T-cell (primary cell): ENCODE measurements around the gene C2orf74. TPM values are rescaled to one million over a fixed set of nuclear protein-coding genes. Genes with fewer than 3 reads are reported as not detected.
"Not testable (repeated sequence)": the region's sequence is repeated elsewhere in the genome, so short reads cannot be mapped to it uniquely, and the experiment has no call there.

Source experiments
- ATAC-seq, 4 experiments: fragments of 200-7000 bp in 3 of 4; fragments of 150-1000 bp in 1 of 4; cut with Tn5 transposase; replicated peaks in 1 of 4; 1 replicate in 3 of 4; 2 replicates in 1 of 4; pipeline ENCODE4 v1.10.0; 2021; ENCODE audit warnings: moderate library complexity in 3 of 4, mild to moderate bottlenecking in 2 of 4, moderate number of reproducible peaks in 1 of 4
- CTCF ChIA-PET, 2 donors: fragments of 300-600 bp; sonication (Branson Sonifier 250); formaldehyde crosslinking; loops; one replicate each; lab custom pipeline; 2022; ENCODE audit warnings: antibody characterized with exemption in 2 of 2; lab: Charles Lee
- POLR2A ChIA-PET, 2 donors: fragments of 300-600 bp; sonication (Branson Sonifier 250); formaldehyde crosslinking; loops; one replicate each; lab custom pipeline; 2022; ENCODE audit warnings: antibody characterized with exemption in 2 of 2; lab: Charles Lee
- DNase-seq, 35 experiments: peaks; one replicate each; pipeline versions ENCODE4 v3.0.0 to v3.0.0-alpha.2; 2013 to 2023
- H3K27ac ChIP-seq: one replicate; pipeline ENCODE4 v1.5.1; 2013; ENCODE audit warnings: low read length
- H3K27me3 ChIP-seq, 2 experiments: replicated peaks in 1 of 2; 1 replicate in 1 of 2; 2 replicates in 1 of 2; pipeline versions ENCODE4 v1.6.1 to v1.7.0; 2013; ENCODE audit warnings: low read length in 1 of 2, mixed read lengths in 1 of 2; ENCODE audit not compliant: control insufficient read depth in 2 of 2, insufficient read depth in 2 of 2; ENCODE audit errors: extremely low read depth in 1 of 2
- H3K36me3 ChIP-seq, 2 donors: 1 replicate in 1 of 2; 2 replicates in 1 of 2; pipeline versions ENCODE4 v1.6.1 to v1.7.0; 2013; ENCODE audit warnings: low read length in 1 of 2; ENCODE audit not compliant: control insufficient read depth in 2 of 2, insufficient read depth in 1 of 2; ENCODE audit errors: extremely low read depth in 1 of 2
- H3K4me1 ChIP-seq, 2 experiments: 1 replicate in 1 of 2; 2 replicates in 1 of 2; pipeline versions ENCODE4 v1.6.1 to v1.7.0; 2013; ENCODE audit warnings: low read length in 2 of 2, mixed read lengths in 1 of 2; ENCODE audit not compliant: insufficient read depth in 2 of 2, control insufficient read depth in 1 of 2; ENCODE audit errors: extremely low read depth in 1 of 2
- H3K4me3 ChIP-seq, 2 donors: 1 replicate in 1 of 2; 2 replicates in 1 of 2; pipeline versions ENCODE4 v1.5.1 to v1.7.0; 2013; ENCODE audit warnings: mild to moderate bottlenecking in 2 of 2, low read length in 1 of 2, moderate library complexity in 1 of 2; ENCODE audit not compliant: control insufficient read depth in 1 of 2; ENCODE audit errors: extremely low read depth in 1 of 2
- H3K9me3 ChIP-seq: 2 replicates; pipeline ENCODE4 v1.7.0; 2013
- H3K27ac Mint-ChIP-seq, 2 donors: one replicate each; pipeline ENCODE4 v1.8.0; 2020 to 2021; ENCODE audit warnings: mild to moderate bottlenecking in 2 of 2, mixed read lengths in 2 of 2
- H3K27me3 Mint-ChIP-seq, 2 donors: one replicate each; pipeline ENCODE4 v1.8.0; 2021 to 2022; ENCODE audit warnings: mixed read lengths in 2 of 2
- H3K36me3 Mint-ChIP-seq: one replicate; pipeline ENCODE4 v1.8.0; 2021; ENCODE audit warnings: mixed read lengths
- H3K4me1 Mint-ChIP-seq, 3 donors: one replicate each; pipeline ENCODE4 v1.8.0; 2020 to 2022; ENCODE audit warnings: mixed read lengths in 3 of 3, mild to moderate bottlenecking in 1 of 3
- H3K4me3 Mint-ChIP-seq, 3 donors: one replicate each; pipeline ENCODE4 v1.8.0; 2020 to 2022; ENCODE audit warnings: mild to moderate bottlenecking in 3 of 3, mixed read lengths in 3 of 3, moderate library complexity in 3 of 3
- H3K9me3 Mint-ChIP-seq, 3 donors: one replicate each; pipeline ENCODE4 v1.8.0; 2020 to 2022; ENCODE audit warnings: mixed read lengths in 3 of 3
- WGBS: methylation state at CpG from one replicate; pipeline ENCODE4 v1.1.5; 2013; ENCODE audit warnings: missing lambda C conversion rate; ENCODE audit not compliant: insufficient coverage; 5-methylcytosine and 5-hydroxymethylcytosine counted together
- total RNA-seq, 35 experiments: library from RNA in 6 of 35; stranded (reverse) in 6 of 35; fragments of 120-200 nt in 1 of 35; gene quantifications; one replicate each; pipeline versions ENCODE4 v1.2.1 to v1.2.4 and lab custom pipeline; 2013 to 2026

Gene C2orf74
- total RNA-seq, 5 donors from 2014 or later (not counting 1 experiment from before 2014, with no cell fraction given) = 5.2 to 18.8 (median 12.0) TPM

DNA sequence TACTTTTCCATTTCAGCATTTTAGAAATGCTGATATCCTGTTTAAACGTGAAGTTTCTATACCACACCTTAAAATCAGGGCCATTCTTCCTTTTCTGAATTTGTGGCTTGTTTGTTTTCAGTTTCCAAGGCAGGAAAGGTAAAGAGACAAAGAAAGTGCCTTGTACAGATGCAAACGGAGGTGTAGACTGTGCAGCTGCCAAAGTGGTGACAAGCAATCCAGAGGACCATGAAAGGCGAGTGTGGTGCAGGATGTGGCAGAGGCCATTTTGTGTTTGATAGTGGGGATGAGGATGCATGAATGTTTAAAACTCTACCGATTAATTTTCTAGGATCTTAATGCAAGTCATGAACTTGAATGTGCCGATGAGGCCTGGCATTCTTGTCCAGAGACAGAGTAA, 733 bp downstream of the C2orf74 start:
- Histone ChIP-seq H3K27me3 (no peaks in the 10 kb centered on the region), H3K9me3 (no peaks in the 10 kb centered on the region), H3K27ac (no peak overlapping the region), H3K4me1 (peaks cover 0 to 3% of the 10 kb centered on the region in 2 experiments), H3K4me3 (no peak overlapping the region), H3K36me3 (peaks cover 10 to 26% of the 10 kb centered on the region in 2 donors)
- WGBS = 89% methylated on average over 4 of the region's 5 CpGs
- Mint-ChIP-seq H3K36me3 (peaks cover 61% of the 10 kb centered on the region), H3K27me3 (no peaks in the 10 kb centered on the region), H3K27ac (no peak overlapping the region), H3K4me1 (peaks cover 0 to 15% (median 6%) of the 10 kb centered on the region in 3 donors), H3K4me3 (no peak overlapping the region), H3K9me3 (peaks cover 0 to 9% (median 8%) of the 10 kb centered on the region in 3 donors)
- POLR2A ChIA-PET = no interaction called here
- CTCF ChIA-PET = no interaction called here
- ATAC-seq = no peak
- no peak for DNase-seq

DNA sequence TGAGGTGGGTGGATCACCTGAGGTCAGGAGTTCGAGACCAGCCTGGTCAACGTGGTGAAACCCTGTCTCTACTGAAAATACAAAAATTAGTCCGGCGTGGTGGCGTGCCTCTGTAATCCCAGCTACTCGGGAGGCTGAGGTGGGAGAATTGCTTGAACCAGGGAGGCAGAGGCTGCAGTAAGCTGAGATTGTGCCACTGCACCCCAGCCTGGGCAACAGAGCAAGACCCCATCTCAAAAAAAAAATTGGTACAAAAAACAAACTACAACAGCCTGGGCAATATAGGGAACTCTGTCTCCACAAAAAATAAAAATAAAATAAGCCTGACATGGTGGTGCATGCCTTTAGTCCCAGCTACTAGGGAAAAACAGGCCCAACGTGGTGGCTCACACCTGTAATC, 3.1 kb downstream of the C2orf74 start:
- H3K4me3 Mint-ChIP-seq, DNase-seq, H3K4me1 Mint-ChIP-seq, ATAC-seq, H3K4me3 ChIP-seq, CTCF ChIA-PET, H3K27ac Mint-ChIP-seq, H3K4me1 ChIP-seq, H3K27me3 ChIP-seq, H3K9me3 Mint-ChIP-seq, H3K27me3 Mint-ChIP-seq, H3K9me3 ChIP-seq, H3K27ac ChIP-seq: not testable (repeated sequence)
- H3K36me3 Mint-ChIP-seq = peaks cover 46% of the 10 kb centered on the region
- WGBS = 100% methylated on average over 3 of the region's 7 CpGs
- peaks cover 7 to 22% of the 10 kb centered on the region in 2 donors for H3K36me3 ChIP-seq
- POLR2A ChIA-PET = interaction anchor here in 1 of 2 donors (0.6 kb wide), 1 partner anchor 386 kb away, joined by 3 read pairs; no protein-coding TSS in a partner anchor

DNA sequence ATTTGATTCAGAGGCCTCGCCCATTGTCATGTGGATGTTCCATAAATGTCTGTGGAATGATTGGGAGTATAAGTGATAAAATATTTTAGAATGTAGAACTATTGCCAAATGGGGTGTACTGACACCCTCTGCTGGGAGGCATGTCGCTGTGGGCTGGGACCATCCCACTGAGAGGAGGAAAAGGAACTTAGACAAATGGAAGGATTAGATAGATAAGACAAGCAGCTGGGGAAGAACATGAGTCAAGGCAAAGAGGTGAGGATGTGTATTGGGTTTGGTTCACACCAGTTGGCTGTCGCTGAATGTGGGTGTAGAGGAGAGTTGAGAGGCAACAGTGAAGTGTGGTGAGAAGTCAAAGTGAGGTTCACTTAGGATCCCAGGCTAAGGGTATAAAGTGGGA, 4.0 kb downstream of the C2orf74 start:
- Mint-ChIP-seq H3K36me3 (peaks cover 42% of the 10 kb centered on the region), H3K9me3 (no peaks in the 10 kb centered on the region), H3K4me3 (no peak overlapping the region), H3K27me3 (no peaks in the 10 kb centered on the region), H3K27ac (no peak overlapping the region), H3K4me1 (peaks cover 0 to 10% (median 6%) of the 10 kb centered on the region in 3 donors)
- DNase-seq = no peak
- H3K27me3 ChIP-seq = no peaks in the 10 kb centered on the region
- no peaks in the 10 kb centered on the region for H3K9me3 ChIP-seq
- no peak for ATAC-seq
- no peak overlapping the region for H3K27ac ChIP-seq
- peaks cover 0 to 3% of the 10 kb centered on the region in 2 experiments for H3K4me1 ChIP-seq
- peaks cover 7 to 22% of the 10 kb centered on the region in 2 donors for H3K36me3 ChIP-seq
- H3K4me3 ChIP-seq = no peak overlapping the region
- ChIA-PET CTCF (no interaction called here), POLR2A (no interaction called here)
- WGBS = 100% methylated on average over 3 of the region's 3 CpGs

DNA sequence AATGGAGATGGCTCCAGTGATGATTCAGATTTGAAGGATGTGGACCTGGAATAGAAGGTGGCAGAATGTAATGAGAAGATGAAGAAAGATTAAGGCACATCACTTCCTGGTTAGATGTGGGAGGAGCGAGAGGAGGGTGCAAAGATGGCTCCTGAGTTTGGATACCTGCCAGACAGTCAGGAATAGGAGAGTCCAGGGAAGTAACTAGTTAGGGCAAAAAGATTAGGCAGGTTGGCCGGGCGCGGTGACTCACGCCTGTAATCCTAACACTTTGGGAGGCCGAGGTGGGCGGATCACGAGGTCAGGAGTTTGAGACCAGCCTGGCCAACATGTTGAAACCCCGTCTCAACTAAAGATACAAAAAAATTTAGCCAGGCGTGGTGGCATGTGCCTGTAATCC, 5.6 kb downstream of the C2orf74 start:
- 97% methylated on average over 8 of the region's 10 CpGs for WGBS
- Histone ChIP-seq H3K27me3 (no peaks in the 10 kb centered on the region), H3K36me3 (peaks cover 7 to 22% of the 10 kb centered on the region in 2 donors), H3K4me3 (no peak overlapping the region), H3K4me1 (no peaks in the 10 kb centered on the region), H3K9me3 (no peaks in the 10 kb centered on the region), H3K27ac (no peak overlapping the region)
- no peak for ATAC-seq
- DNase-seq = no peak
- Mint-ChIP-seq H3K4me3 (no peak overlapping the region), H3K36me3 (peaks cover 33% of the 10 kb centered on the region), H3K9me3 (no peaks in the 10 kb centered on the region), H3K27me3 (no peaks in the 10 kb centered on the region), H3K4me1 (no peaks in the 10 kb centered on the region), H3K27ac (no peak overlapping the region)
- POLR2A ChIA-PET = interaction anchor here (0.6 kb wide), 2 partner anchors 133 to 1033 kb away, joined by 3 to 5 read pairs; no protein-coding TSS in a partner anchor
- CTCF ChIA-PET = interaction anchor here (0.7 to 0.8 kb wide), 3 partner anchors 286 to 1385 kb away, joined by 3 to 5 read pairs (median 3); partner anchors contain the start of gene REL (in 1 of the 2)

DNA sequence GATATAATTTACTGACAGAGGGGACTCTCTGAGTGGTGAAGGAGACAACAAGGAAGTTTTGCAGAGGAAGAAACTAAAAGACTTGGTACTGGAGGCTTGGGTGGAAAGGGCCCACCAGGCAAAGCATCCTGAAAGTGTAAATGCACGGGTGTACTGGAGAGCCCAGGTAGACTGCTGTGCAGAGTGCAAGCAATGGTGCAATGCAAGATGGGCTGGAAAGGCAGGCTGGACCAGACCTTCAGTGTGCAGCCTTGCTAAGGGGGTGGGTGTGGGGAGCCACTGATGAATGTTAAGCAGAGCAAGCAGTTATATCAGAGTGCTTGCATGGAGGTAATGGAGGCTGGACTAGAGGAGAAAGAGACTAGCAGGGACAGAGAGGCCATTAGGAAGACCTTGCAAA, 10.7 kb downstream of the C2orf74 start:
- Mint-ChIP-seq H3K36me3 (no peaks in the 10 kb centered on the region), H3K27ac (no peak overlapping the region), H3K4me3 (no peak overlapping the region), H3K4me1 (peaks cover 9 to 16% (median 9%) of the 10 kb centered on the region in 3 donors), H3K27me3 (no peaks in the 10 kb centered on the region), H3K9me3 (no peaks in the 10 kb centered on the region)
- POLR2A ChIA-PET = no interaction called here
- H3K36me3 ChIP-seq = no peaks in the 10 kb centered on the region
- no peak overlapping the region for H3K27ac ChIP-seq
- no peaks in the 10 kb centered on the region for H3K9me3 ChIP-seq
- no peaks in the 10 kb centered on the region for H3K27me3 ChIP-seq
- no peak for ATAC-seq
- H3K4me3 ChIP-seq = no peak overlapping the region
- DNase-seq = no peak
- CTCF ChIA-PET = interaction anchor here in 1 of 2 donors (0.6 kb wide), 1 partner anchor 110 kb away, joined by 3 read pairs; no protein-coding TSS in a partner anchor
- peaks cover 5 to 8% of the 10 kb centered on the region in 2 experiments for H3K4me1 ChIP-seq
- WGBS = 36% methylated on average over 1 of the region's 1 CpG

DNA sequence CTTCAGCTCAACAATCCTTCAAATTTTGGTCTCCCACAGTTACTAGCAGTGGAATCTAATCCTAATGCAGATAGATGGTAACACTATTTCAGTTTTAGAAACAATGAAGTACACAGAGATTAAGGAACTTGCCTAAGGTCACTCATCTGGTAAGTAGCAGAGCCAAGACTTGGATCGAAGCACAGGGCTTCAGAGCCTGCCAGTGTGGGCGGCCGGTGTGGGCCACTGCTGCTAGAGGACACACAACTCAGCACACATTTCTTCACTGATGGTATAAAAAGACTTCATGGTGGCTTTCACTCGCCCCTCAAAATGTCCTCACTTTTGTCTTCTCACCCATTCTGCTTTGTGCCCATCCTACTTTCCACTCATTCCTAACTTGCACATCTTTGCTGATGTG, 11.1 kb downstream of the C2orf74 start:
- Mint-ChIP-seq H3K27ac (no peak overlapping the region), H3K9me3 (no peaks in the 10 kb centered on the region), H3K4me1 (peaks cover 9 to 18% (median 10%) of the 10 kb centered on the region in 3 donors), H3K27me3 (no peaks in the 10 kb centered on the region), H3K36me3 (no peaks in the 10 kb centered on the region), H3K4me3 (no peak overlapping the region)
- H3K27ac ChIP-seq = no peak overlapping the region
- H3K4me3 ChIP-seq = no peak overlapping the region
- no peak for DNase-seq
- POLR2A ChIA-PET = no interaction called here
- no peaks in the 10 kb centered on the region for H3K9me3 ChIP-seq
- CTCF ChIA-PET = no interaction called here
- H3K27me3 ChIP-seq = no peaks in the 10 kb centered on the region
- H3K36me3 ChIP-seq = no peaks in the 10 kb centered on the region
- H3K4me1 ChIP-seq = peaks cover 6 to 12% of the 10 kb centered on the region in 2 experiments
- WGBS = 92% methylated on average over 4 of the region's 4 CpGs
- ATAC-seq = no peak
